ENCODE results near the gene LYPD8.

DNA sequence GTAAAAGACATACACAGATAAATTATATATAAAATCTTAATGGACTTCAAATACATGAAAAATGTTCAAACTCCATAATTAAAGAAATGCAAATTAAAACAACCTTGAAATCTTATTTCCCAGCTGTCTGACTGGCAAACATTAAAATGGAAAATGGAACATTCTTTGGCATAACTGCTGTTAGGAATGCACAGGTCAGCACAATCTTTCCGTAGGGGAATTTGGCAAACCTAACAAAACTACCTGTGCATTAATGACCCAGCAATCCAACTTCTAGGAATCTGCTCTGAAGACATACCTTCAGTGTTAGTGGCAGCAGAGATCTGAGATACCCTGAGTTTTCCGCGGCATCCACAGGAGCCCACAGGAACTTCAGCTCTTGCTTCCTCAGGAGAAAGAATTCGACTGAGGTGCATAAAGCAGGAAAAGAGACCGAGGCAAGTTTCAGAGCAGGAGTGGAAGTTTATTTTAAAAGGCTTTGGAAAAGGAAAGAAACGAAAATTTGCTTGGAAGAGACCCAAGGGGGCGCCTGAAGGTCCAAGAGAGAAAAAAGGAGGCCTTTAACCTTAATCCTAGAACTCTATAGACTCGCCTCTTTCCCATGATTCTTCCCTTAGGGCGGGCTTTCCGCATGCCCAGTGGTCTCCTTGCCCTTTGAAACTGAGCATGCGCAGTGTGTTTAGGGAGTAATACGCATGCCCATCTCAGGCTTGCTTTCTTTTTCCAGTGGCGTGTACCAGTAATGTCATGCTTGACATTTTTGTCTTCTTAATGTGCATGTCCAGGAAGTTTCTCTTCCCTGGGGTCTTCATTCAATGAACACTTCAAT is 24.8 kb downstream of the LYPD8 start:
- no peak for TF ChIP-seq CTCF (IDR thresholded peaks at IDR 0.05)
- no peak for TF ChIP-seq RELA (CRISPR knock-in tag; IDR thresholded peaks at IDR 0.05; ENCODE audit: borderline replicate concordance)
- no peak for TF ChIP-seq ZNF263 (CRISPR knock-in tag; IDR thresholded peaks at IDR 0.05; ENCODE audit: low read depth)
